WTC11 (cell line): ENCODE results near the gene YES1. TPM values are rescaled to one million over a fixed set of nuclear protein-coding genes. Genes with fewer than 3 reads are reported as not detected.
A peak's percentile ranks its signal among the peaks of the same experiment; 100 is the strongest.

Experiments
- ATAC-seq: fragments of 200-7000 bp; cut with Tn5 transposase; 2 replicates; pipeline ENCODE4 v1.10.0; 2021; ENCODE audit warnings: mild to moderate bottlenecking, moderate library complexity
- CTCF ChIA-PET: fragments of 300-600 bp; sonication (Branson Sonifier 250); formaldehyde crosslinking; loops from one replicate; lab custom pipeline; 2021; ENCODE audit warnings: antibody characterized with exemption; lab: Charles Lee
- POLR2A ChIA-PET: fragments of 350-600 bp; sonication (Branson Sonifier 250); formaldehyde crosslinking; loops from one replicate; lab custom pipeline; 2021; ENCODE audit warnings: antibody characterized with exemption; lab: Charles Lee
- DNase-seq: peaks from one replicate; pipeline ENCODE4 v3.0.0; 2021; ENCODE audit warnings: low spot score
- H3K27ac Mint-ChIP-seq: 2 replicates; pipeline ENCODE4 v1.8.0; 2021; ENCODE audit warnings: mixed read lengths
- H3K27me3 Mint-ChIP-seq: 2 replicates; pipeline ENCODE4 v1.8.0; 2021; ENCODE audit warnings: low read depth, mild to moderate bottlenecking, moderate library complexity, mixed read lengths
- H3K36me3 Mint-ChIP-seq: 2 replicates; pipeline ENCODE4 v1.8.0; 2021; ENCODE audit warnings: mixed read lengths
- H3K4me1 Mint-ChIP-seq: 2 replicates; pipeline ENCODE4 v1.8.0; 2022; ENCODE audit warnings: mixed read lengths
- H3K4me3 Mint-ChIP-seq: 2 replicates; pipeline ENCODE4 v1.8.0; 2021; ENCODE audit warnings: mild to moderate bottlenecking, moderate library complexity, mixed read lengths
- H3K9me3 Mint-ChIP-seq: 2 replicates; pipeline ENCODE4 v1.8.0; 2021; ENCODE audit warnings: mixed read lengths
- ATF2 ChIP-seq: sonication (generic); formaldehyde crosslinking; IDR thresholded peaks from 2 replicates; pipeline ENCODE4 v1.8.1; 2022; ENCODE audit warnings: low read depth, missing genetic modification reagents, borderline replicate concordance
- CREM ChIP-seq: sonication (generic); formaldehyde crosslinking; IDR thresholded peaks from 2 replicates; pipeline ENCODE4 v1.8.1; 2022; ENCODE audit warnings: mild to moderate bottlenecking, missing genetic modification reagents, moderate library complexity
- E2F4 ChIP-seq: sonication (generic); formaldehyde crosslinking; IDR thresholded peaks from 2 replicates; pipeline ENCODE4 v1.8.1; 2022; ENCODE audit warnings: low read depth, mild to moderate bottlenecking, moderate library complexity, missing genetic modification reagents, borderline replicate concordance
- EMX1 ChIP-seq: fragments of 250-450 bp; sonication (Bioruptor Pico); IDR thresholded peaks from 2 replicates; pipeline ENCODE4 v1.8.0; 2021; ENCODE audit warnings: mild to moderate bottlenecking
- ESRRA ChIP-seq: sonication (generic); formaldehyde crosslinking; IDR thresholded peaks from 2 replicates; pipeline ENCODE4 v1.8.1; 2022; ENCODE audit warnings: mild to moderate bottlenecking, missing genetic modification reagents, borderline replicate concordance
- FOXK1 ChIP-seq: sonication (generic); formaldehyde crosslinking; IDR thresholded peaks from 2 replicates; pipeline ENCODE4 v1.8.0; 2022; ENCODE audit warnings: mild to moderate bottlenecking, moderate library complexity, missing genetic modification reagents
- GABPB1 ChIP-seq: sonication (generic); formaldehyde crosslinking; IDR thresholded peaks from 2 replicates; pipeline ENCODE4 v1.8.1; 2023; ENCODE audit warnings: mild to moderate bottlenecking, missing genetic modification reagents
- IRF2 ChIP-seq: sonication (generic); formaldehyde crosslinking; IDR thresholded peaks from 2 replicates; pipeline ENCODE4 v1.8.0; 2022; ENCODE audit warnings: low read depth, missing genetic modification reagents, borderline replicate concordance
- NR1H2 ChIP-seq: sonication (generic); formaldehyde crosslinking; IDR thresholded peaks from 2 replicates; pipeline ENCODE4 v1.9.0; 2021; ENCODE audit warnings: mild to moderate bottlenecking, moderate library complexity, missing genetic modification reagents
- PREB ChIP-seq: sonication (generic); formaldehyde crosslinking; IDR thresholded peaks from 2 replicates; pipeline ENCODE4 v1.8.1; 2022; ENCODE audit warnings: mild to moderate bottlenecking, missing genetic modification reagents, moderate library complexity, borderline replicate concordance
- SMAD3 ChIP-seq: sonication (generic); formaldehyde crosslinking; IDR thresholded peaks from 2 replicates; pipeline ENCODE4 v1.8.0; 2022; ENCODE audit warnings: missing genetic modification reagents, mild to moderate bottlenecking, borderline replicate concordance
- SOX15 ChIP-seq: fragments of 250-450 bp; sonication (Bioruptor Pico); IDR thresholded peaks from 2 replicates; pipeline ENCODE4 v1.9.0; 2021; ENCODE audit warnings: mild to moderate bottlenecking
- SP1 ChIP-seq: sonication (generic); formaldehyde crosslinking; conservative IDR thresholded peaks from 2 replicates; pipeline ENCODE4 v1.8.1; 2022; ENCODE audit warnings: missing genetic modification reagents
- STAT6 ChIP-seq: sonication (generic); formaldehyde crosslinking; conservative IDR thresholded peaks from 2 replicates; pipeline ENCODE4 v1.8.1; 2023; ENCODE audit warnings: mild to moderate bottlenecking, low read depth, missing genetic modification reagents, moderate library complexity
- TEAD4 ChIP-seq: sonication (generic); formaldehyde crosslinking; IDR thresholded peaks from 2 replicates; pipeline ENCODE4 v1.8.0; 2022; ENCODE audit warnings: mild to moderate bottlenecking, missing genetic modification reagents
- ZBTB43 ChIP-seq: sonication (generic); formaldehyde crosslinking; IDR thresholded peaks from 2 replicates; pipeline ENCODE4 v1.8.1; 2023; ENCODE audit warnings: mild to moderate bottlenecking, missing genetic modification reagents
- ZNF138 ChIP-seq: sonication (generic); formaldehyde crosslinking; conservative IDR thresholded peaks from 2 replicates; pipeline ENCODE4 v1.8.1; 2022; ENCODE audit warnings: mild to moderate bottlenecking, moderate library complexity, missing genetic modification reagents
- ZNF232 ChIP-seq: sonication (generic); formaldehyde crosslinking; IDR thresholded peaks from 2 replicates; pipeline ENCODE4 v1.8.0; 2022; ENCODE audit warnings: mild to moderate bottlenecking, missing genetic modification reagents
- ZNF416 ChIP-seq: fragments of 250-450 bp; sonication (Bioruptor Pico); IDR thresholded peaks from 2 replicates; pipeline ENCODE4 v1.9.0; 2021; ENCODE audit warnings: mild to moderate bottlenecking, inconsistent platforms
- ZNF423 ChIP-seq: fragments of 250-450 bp; sonication (Bioruptor Pico); IDR thresholded peaks from 2 replicates; pipeline ENCODE4 v2.1.2; 2022; ENCODE audit warnings: mild to moderate bottlenecking, moderate library complexity
- total RNA-seq: library from RNA; stranded (reverse); gene quantifications from 3 replicates; pipeline ENCODE4 v1.2.3, GENCODE V29; 2021

YES1 gene
- total RNA-seq, 1 experiment from 2014 or later, result 113 TPM

- no peak for TF ChIP-seq ESRRA
- no peak for TF ChIP-seq E2F4 (CRISPR knock-in tag)
Observed at GRCh38 chr18:706405-706804, 105.6 kb downstream of the YES1 start (continued).

- Mint-ChIP-seq H3K4me1 (no peaks in the 10 kb centered on the region), H3K4me3 (no peak overlapping the region), H3K36me3 (peaks cover 33% of the 10 kb centered on the region), H3K9me3 (no peaks in the 10 kb centered on the region), H3K27me3 (no peaks in the 10 kb centered on the region), H3K27ac (peak overlapping the region; percentile 40)
- no peak for DNase-seq
- TF ChIP-seq IRF2 (CRISPR knock-in tag), result no peak
- TF ChIP-seq GABPB1 (CRISPR knock-in tag), result no peak
- TF ChIP-seq ATF2 (CRISPR knock-in tag), result no peak
- TF ChIP-seq SOX15 (CRISPR knock-in tag), result no peak
- TF ChIP-seq ZNF232 (CRISPR knock-in tag), result no peak
- ChIA-PET CTCF (interaction anchor here (2.4 to 2.9 kb wide), 2 partner anchors 9 to 136 kb away, joined by 9 to 16 read pairs; partner anchors contain the start of gene ENOSF1), POLR2A (no interaction called here)
- ATAC-seq, result no peak
Observed at GRCh38 chr18:703213-703967, 108.7 kb downstream of the YES1 start.

- DNase-seq (no peak), ATAC-seq (peak; percentile 66)
- no peak for TF ChIP-seq ZNF423
- no peak for TF ChIP-seq NR1H2 (CRISPR knock-in tag)
- TF ChIP-seq FOXK1 (CRISPR knock-in tag), result no peak
- no peak for TF ChIP-seq EMX1 (CRISPR knock-in tag)
- TF ChIP-seq SP1 (CRISPR knock-in tag), result no peak
- TF ChIP-seq SMAD3 (CRISPR knock-in tag), result no peak
- TF ChIP-seq CREM (CRISPR knock-in tag), result no peak
- H3K27me3 Mint-ChIP-seq, result no peaks in the 10 kb centered on the region
- H3K9me3 Mint-ChIP-seq, result no peaks in the 10 kb centered on the region
- H3K27ac Mint-ChIP-seq, result no peak overlapping the region
- peaks cover 24% of the 10 kb centered on the region; the same call in 1 of the 2 replicates for H3K36me3 Mint-ChIP-seq
- no peak overlapping the region for H3K4me3 Mint-ChIP-seq
- CTCF ChIA-PET, result interaction anchor here (1.4 to 2.1 kb wide), 4 partner anchors 32 to 142 kb away, joined by 3 to 8 read pairs (median 5); no protein-coding TSS in a partner anchor
- H3K4me1 Mint-ChIP-seq, result peaks cover 4% of the 10 kb centered on the region
- POLR2A ChIA-PET, result no interaction called here
Observed at GRCh38 chr18:697800-698199, 114.2 kb downstream of the YES1 start.

GRCh38 chr18:697012-697411 lies 115.0 kb downstream of the YES1 start:
- no peaks in the 10 kb centered on the region for H3K9me3 Mint-ChIP-seq
- H3K4me3 Mint-ChIP-seq, result no peak overlapping the region
- H3K27me3 Mint-ChIP-seq, result no peaks in the 10 kb centered on the region
- POLR2A ChIA-PET, result no interaction called here
- H3K27ac Mint-ChIP-seq, result no peak overlapping the region
- CTCF ChIA-PET, result interaction anchor here (1.0 kb wide), 1 partner anchor 16 kb away, joined by 3 read pairs; the partner anchor contains the start of gene ENOSF1
- ATAC-seq (no peak), DNase-seq (no peak)
- H3K4me1 Mint-ChIP-seq, result peaks cover 4% of the 10 kb centered on the region
- peaks cover 26% of the 10 kb centered on the region; the same call in 1 of the 2 replicates for H3K36me3 Mint-ChIP-seq
- TF ChIP-seq IRF2 (CRISPR knock-in tag) (no peak), ZNF138 (CRISPR knock-in tag) (no peak), PREB (CRISPR knock-in tag) (no peak), STAT6 (no peak), ZBTB43 (CRISPR knock-in tag) (no peak), TEAD4 (CRISPR knock-in tag) (no peak), ZNF416 (CRISPR knock-in tag) (no peak), ATF2 (CRISPR knock-in tag) (no peak)
